Muscle of arm (tissue), 12 donors: ENCODE measurements around the gene F12. TPM values are rescaled to one million over a fixed set of nuclear protein-coding genes. Genes with fewer than 3 reads are reported as not detected.
A peak's percentile ranks its signal among the peaks of the same experiment; 100 is the strongest.
"Not testable (repeated sequence)": the region's sequence is repeated elsewhere in the genome, so short reads cannot be mapped to it uniquely, and the experiment has no call there.

Experiments used
- DNase-seq: peaks from one replicate; pipeline ENCODE4 v3.0.0-alpha.2; 2013
- polyA plus RNA-seq, 12 donors: library from polyadenylated mRNA; unstranded; fragments of 120-200 nt; gene quantifications; one replicate each; pipeline ENCODE4 v1.2.1, GENCODE V29; 2013; ENCODE audit not compliant: insufficient read length in 12 of 12

The F12 gene
- polyA plus RNA-seq, 12 donors: 0.23 to 1.8 (median 0.39) TPM; not detected in 2

DNA sequence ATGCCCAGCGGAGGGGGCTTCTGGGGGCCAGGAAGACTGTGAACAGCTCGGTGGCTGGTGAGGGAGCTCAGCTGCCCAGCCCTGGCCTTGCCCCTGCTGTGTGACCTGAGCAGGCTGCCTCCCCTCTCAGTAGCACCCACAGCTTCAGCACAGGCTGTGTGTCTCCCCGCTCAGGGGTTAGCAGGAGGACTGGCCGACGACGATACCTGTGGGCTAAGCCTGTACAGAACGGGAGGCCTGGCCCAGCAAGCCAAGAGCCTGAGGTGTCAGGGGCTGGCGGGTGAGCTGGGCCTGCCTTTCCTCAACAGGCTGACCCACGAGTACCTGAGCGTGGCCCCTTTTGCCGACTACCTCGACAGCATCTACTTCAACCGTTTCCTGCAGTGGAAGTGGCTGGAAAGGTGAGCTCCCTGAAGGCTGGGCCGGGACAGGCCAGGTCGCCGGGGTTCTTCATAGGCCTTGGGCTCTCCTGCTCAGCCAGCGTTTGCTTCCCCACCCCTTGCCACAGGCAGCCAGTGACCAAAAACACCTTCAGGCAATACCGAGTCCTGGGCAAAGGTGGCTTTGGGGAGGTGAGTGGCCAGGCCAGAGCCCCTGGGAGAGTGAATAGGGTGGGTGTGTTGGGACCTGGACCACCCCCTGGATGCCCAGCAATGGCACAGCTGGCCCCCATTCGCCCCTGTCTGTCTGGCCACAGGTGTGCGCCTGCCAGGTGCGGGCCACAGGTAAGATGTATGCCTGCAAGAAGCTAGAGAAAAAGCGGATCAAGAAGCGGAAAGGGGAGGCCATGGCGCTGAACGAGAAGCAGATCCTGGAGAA is 23.7 kb upstream of the F12 start:
- no peak for DNase-seq

DNA sequence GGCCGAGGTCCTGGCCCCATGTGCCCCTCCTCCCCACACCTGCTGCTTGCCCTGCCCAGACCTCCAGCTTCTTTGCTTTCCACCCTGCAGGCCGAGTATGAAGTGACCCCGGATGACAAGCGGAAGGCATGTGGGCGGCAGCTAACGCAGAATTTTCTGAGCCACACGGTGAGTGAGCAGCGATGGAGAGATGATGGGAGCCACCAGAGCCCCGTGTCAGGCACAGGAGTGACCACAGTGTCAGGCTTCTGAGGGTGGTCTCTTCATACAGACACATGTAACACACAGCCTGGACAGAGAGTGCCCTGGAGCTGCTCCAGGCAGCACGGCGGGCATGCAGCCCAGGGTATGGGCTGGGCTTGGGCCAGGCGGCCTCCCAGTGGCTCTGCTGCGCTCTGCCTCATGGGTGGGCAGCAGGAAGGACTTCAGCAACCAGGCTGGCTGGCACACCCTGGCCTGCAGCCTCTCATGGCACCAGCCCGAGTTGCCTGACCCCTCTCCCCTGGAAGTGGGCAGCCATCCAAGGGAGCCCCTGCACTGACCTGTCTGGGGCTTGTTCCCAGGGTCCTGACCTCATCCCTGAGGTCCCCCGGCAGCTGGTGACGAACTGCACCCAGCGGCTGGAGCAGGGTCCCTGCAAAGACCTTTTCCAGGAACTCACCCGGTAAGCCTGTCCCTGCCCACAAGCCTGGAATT is 22.9 kb upstream of the F12 start:
- DNase-seq: no peak

DNA sequence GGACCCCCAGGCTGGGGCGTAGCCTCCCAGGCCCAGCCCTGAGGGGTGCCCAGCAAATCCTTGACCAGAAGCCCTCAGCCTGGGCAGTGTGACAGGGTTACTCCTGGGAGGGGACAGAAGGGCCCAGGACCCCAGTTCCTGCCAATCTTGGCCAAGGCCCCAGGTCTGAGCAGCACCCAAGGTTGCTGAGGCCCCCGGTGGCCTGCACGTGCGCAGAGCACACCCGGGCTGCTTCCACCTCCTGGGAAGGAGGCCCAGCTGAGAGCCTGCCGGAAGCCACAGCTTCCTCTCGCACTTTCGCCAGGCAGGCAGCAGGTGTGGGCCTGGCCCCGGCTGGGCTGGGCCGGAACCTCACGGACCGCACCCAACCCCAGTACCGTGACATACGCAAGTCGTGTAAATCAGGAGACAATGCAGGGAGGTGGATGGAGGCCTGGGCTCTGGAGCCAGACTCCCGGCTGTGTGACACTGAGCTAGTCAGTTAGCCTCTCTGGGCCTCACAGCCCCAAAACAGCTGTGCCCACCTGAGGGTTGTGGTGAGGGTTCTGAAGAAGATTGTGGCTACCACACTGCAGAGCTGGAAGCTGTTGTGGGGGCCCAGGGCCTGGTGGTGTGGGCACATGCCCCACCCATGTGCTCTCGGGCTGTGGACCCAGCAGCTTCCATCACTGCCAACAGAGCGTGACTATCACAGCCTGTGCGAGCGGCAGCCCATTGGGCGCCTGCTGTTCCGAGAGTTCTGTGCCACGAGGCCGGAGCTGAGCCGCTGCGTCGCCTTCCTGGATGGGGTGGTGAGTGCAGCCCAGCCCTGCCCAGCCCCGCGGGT is 22.2 kb upstream of the F12 start:
- DNase-seq: no peak

DNA sequence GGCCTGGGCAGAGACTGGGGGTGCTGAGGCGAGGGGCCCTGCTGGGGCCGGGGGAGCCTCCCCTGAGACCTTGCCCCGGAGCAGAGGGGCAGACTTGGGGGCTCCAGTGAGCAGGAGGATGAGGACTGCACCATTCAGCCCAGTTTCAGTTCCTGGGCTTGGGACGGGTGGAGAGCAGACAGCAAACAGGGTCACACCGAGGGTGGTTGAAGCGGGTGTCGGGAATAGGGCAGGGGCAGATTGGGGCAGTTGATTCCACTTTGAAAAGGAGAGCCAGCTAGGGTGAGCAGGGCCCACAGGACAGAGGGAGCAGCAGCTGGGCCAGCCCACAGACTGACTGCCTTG is 21.6 kb upstream of the F12 start:
- no peak for DNase-seq

DNA sequence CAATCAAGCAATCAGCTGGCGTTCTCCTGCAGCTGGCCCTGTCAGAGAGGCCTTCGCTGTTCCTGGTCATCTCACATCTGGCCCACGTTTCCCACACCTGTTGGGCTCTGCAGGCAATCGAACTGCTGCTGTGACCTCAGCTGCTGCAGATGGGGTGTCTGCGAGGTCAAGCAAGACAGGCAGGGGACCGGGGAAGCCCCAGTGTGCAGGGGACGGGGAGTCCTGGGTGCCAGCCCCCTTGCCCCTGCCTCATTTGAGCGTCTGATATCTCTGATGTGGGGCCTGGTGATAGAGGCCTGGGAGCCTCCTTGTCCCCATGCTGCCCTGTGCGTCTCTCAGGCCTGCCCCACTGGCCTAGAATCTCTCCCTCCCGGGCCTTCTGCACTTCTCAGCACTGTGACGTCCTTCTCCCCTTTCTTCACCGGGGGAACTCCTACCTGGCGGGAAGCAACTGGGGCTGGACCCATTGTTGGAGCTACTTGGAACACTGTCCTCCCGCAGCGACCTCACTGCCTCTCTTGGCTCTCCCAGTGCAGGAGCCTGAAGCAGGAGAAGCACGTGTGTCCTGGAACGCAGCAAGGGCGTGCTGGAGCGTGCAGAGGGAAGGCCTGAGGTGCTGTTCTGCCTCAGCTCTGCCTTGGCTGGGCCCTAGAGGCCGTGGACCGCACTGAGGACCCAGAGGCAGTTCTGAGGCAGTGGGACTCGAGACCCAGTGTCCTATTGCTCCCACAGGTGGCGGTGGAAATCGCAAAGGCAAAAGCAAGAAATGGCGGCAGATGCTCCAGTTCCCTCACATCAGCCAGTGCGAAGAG is 21.0 kb upstream of the F12 start:
- no peak for DNase-seq

DNA sequence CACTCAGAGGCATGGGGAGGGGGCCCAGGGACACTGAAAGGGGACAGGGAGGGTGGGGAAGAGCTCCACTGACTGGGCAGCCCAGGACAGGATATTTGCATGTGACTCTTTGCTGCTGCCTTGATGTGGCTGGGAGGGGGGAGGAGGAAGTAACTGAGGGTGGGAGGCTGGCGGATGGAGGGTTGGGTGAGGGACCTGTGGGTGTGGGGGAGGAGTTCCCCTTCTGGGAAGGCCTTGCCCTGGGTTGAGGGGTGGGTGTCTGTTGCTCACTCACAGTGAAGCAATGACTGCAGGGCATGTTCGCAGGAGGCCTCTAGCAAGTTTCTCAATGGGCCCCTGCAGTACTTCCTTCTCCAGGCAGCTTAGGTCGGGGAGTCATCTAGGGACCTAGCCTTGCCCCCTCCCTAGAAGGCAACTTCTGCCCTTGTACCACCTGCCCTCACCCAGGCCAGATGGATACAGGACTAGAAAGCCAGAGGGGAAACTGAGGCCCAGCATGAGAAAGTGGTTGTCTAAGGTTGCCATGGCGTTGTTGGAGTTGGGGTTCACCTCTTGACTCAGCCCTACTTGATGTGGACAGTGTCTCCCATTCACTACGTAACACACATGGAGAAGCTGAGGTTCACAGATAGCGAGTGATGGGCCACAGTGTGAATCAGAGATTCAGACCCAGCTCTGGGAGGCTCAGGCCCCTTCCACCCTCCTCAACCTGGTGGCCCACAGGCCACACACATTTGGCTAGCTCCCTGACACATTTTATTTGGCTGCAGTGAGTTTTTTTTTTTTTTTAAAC is 20.1 kb upstream of the F12 start:
- DNase-seq: no peak

DNA sequence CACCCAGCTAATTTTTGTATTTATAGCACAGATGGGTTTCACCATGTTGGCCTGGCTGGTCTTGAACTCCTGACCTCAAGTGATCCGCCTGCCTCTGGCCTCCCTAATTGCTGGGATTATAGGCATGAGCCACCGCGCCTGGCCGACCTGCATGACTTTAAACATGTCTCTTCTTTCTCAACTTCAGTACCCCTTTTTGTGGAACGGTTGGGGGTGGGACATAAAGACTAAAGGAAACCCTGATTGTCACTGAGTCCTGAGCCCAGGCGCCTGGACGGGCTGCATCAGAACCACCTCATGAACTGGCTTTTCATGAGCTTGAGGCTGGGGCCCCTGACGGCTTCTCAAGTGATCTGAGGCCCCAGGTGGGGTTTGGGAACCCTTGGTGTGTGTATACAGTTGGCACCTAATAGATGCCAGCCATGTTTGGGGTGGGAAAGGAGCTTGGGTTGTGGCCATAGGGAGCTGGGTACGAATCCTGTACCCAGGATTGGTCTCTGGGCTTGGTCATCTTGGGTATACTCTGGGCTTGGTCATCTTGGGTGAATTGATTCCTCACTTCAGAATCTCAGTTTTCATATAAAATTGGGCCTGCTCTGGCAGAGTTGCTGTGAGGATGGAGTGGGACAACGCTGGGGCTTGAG is 19.3 kb upstream of the F12 start:
- no peak for DNase-seq

DNA sequence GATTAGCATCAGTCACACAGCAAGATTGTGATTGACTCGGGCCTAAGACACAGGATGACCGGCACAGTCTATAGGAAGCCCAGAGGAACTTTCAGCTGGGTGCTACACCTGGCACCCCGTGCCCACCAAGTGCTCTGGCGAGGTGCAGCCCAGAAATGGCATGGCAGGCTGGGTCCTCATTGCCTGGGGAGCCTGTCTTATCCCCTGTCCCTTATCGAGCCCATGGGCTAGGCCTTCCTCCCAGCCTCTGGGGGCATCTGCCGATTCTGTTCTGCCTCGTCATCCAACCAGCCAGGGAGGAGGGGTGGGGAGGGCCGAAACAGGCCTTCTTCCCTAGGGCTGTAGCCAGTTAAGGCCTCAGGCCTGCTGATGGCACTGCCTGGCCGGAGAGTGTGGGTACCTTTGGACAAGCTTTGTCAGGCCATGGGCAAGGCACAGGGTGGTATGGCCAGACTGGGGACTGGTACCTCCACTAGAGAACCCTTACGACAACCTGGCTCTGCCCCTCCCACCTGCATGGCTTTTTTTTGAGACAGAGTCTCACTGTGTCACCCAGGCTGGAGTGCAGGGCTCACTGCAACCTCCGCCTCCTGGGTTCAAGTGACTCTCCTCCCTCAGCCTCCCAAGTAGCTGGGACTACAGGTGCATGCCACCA is 18.7 kb upstream of the F12 start:
- DNase-seq: no peak

DNA sequence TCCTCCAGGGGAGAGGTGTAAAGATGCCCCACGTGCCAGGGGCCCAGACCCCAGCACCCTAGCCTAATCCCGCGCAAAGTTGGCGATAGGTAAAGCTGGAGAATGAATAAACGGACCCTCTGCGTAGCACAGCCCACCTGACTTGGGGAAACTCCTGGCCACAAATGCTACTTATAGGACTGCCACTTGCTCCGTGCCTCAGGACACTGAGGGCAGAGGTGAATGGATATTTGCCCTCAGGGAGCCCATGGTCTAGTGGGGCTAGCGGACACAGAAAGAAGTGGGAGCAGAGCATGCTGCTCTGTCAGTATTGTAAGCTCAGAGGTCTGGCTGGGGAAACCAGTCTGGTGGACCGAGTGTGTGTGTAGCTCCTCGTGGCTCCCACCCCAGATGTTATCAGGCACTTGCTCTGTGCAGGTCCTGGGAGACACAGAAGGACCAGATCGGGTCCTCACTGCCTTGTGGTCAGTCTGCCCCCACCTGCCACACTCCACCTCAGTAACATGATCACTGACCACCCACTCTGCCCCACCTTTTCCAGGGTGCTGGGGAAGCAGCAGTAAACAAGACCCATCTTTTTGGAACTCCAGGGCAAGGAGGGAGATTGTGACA is 18.0 kb upstream of the F12 start:
- no peak for DNase-seq

DNA sequence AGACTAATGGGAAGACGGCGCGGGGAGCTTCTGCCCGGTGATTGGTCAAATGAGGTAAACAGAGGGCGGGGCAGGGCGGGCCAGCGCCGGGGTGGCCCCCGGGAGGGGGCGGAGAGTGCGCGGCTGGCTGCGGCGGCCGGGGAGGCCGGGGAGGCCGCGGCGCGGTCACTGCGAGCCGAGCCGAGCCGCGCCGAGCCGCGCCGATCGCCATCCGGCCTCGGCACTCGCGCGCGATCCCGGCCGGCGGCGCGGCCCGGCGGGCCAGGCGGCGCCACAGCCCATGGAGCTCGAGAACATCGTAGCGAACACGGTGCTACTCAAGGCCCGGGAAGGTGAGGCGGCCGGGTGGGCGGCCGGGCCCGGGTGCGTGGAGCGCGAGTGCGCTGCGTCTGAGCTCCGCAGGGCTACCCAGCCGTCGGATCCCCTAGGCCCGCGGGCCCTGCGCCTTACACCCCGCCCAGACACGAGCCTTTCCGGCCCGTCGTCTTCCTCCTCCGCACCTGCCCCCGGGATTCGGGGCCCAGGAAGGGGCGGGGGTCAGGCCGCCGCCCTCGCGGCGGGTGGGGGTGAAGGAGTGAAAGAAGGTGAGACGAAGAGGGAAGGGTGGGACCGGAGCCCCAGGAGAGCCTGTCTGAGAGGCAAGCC is 17.3 kb upstream of the F12 start, which contains the start of gene GRK6:
Gene GRK6, plus strand, starts transcription at position 111 of the 645 bp plus-strand sequence. Its CDS starts 170 bp downstream, at position 281.
- no peak for DNase-seq

DNA sequence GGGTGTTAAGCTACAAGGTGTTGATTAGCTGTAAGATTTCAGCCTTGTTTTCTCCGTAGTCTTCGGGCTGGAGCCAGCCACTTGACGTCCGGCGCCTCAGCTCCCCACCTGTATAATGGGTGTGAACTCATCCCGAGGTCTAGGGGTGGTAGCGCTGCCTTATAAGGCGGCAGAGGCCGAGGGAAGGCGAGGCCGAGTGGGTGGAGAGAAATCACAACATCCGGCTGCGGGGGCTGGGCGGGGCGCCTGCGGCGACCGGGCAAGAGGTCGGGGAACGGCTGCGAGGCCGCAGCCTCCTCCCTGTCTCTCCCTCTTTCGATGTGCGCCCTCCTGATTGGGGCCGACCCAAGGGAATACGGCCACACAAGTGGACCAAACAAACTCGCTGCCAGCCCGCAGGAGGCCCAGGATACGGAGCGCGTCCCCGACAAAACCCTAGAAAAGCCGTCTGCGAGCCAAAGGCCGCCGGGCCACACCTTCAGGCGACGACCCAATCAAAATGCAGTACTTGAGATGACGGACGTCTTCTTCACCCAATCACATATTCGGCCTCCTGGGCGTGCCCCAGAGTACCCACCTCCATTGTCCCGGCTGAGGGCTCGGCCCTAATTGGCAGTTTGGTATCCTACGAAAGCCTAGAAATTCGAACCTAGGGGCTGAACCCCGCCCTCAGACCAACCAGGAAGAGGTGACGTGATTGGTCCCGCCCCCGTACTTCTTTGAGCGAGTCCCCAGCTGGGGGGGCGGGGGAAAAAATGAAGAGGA is 16.6 kb upstream of the F12 start:
- peak; percentile 100 for DNase-seq

DNA sequence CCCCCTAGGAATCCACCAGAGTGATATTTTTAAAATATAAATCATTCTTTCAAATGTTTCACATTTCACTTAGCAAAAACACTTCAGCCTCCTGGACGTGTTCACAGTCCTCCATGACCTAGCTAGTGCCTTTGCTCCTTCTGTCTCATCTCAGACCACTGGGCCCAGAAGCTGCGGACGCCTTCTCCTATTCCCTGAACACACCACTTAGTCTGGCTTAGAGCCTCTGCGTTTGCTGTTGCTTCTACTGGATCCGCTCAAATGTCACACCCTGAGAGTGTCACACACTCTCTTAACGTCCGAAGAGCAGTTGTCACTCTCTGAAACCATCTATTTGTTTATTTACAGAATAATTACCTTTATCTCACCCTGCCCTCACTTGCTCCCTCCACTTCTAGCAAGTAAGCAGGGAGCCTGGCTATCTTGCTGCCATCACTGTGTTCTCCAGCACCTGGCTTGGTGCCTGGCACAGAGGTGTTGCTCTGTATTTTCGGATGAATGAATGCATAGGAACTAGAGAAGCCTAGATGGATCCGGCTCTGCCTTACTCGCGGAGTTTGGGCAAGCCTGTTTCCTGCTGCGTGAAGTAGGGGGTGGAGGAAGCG is 15.9 kb upstream of the F12 start:
- DNase-seq: no peak

DNA sequence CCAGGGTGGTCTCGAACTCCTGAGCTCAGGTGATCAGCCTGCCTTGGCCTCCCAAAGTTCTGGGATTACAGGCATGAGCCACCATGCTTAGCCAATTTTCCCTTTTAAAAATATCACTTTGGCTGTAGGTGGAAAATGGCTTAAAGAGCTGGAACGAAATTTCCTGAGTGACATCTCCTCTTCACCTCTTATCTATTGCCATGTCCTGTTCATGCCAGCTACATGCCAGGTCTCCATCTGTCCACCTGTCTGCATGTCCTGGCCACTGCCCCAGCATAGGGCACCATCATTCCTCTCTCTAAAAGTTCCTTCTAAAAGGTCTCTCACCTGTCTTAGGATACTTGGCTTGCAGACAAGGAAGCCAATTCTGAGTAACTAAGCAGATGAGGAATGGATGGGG is 14.3 kb upstream of the F12 start:
- DNase-seq: no peak

DNA sequence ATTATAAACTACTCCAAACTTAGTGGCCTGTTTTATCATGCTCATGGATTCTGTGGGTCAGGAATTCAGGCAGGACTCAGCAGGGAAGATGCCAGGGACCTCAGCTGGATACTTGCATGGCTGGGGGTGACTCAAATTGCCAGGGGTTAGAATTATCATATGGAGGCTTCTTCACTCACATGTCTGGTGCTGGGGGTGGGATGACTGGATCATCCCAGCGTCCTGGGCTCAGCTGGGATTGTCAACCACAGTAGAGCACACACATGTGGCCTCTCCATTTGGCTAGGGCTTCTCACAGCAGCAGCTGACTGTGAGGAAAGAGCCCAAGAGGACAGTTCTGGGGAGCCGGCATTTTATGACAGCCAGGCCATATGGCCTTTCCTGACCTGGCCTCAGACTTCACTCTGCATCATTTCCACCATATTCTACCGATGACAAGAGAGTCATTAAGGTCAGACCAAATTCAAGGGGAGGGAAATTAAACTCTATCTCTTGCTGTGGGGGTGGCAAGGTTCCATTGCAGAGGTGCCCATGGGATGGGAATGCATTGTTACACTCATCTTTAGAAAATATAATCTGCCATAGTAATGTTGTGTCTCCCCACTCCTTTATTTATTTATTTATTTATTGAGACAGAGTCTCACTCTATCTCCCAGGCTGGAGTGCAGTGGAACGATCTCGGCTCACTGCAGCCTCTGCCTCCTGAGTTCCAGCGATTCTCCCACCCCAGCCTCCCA is 11.9 kb upstream of the F12 start:
- no peak for DNase-seq

DNA sequence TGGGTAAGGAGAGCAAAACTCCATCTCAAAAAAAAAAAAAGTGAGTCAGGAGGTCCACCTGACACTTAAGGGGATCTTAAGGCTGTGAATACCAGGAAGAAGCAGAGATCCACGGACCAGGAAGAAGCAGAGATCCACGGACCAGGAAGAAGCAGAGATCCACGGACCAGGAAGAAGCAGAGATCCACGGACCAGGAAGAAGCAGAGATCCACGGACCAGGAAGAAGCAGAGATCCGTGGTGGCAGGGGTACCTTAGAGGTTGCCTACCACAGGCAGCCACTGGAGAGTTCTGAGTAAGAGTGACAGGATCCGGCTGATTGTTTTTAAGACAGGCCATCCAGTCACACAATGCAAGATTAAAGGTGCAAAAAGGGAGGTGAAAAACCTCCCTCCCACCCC is 11.1 kb upstream of the F12 start:
- not testable (repeated sequence) for DNase-seq

DNA sequence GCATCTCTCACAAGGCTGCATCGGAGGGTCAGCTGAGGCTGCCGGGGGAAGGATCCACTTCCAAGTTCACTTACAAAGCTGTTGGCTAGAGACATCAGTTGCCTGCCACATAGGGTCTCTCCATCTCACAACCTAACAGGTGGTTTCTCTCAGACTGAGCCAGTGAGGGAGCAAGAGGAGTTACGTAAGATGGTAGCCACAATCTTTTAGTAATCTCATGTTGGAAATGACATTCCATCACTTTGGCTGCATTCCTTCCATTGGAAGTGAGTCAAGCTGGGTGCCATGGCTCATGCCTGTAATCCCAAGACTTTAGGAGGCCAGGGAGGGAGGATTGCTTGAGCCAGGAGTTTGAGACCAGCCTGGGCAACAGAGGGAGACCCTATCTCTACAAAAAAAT is 9.7 kb upstream of the F12 start:
- DNase-seq: no peak

DNA sequence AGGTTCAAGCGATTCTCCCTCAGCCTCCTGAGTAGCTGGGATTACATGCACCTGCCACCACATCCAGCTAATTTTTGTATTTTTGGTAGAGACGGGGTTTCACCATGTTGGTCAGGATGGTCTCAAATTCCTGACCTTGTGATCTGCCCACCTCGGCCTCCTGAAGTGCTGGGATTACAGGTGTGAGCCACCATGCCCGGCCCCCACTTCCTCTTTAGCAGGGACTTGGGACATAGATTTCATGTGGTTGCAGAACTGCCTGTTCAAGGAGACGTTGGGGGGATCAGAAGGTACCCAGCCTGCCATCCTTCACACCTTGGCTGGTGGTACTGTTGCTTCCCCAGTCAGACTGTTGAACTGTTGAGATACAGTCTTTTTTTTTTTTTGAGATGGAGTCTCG is 7.7 kb upstream of the F12 start:
- DNase-seq: not testable (repeated sequence)
